LHCN-M2 (cell line): Measurements from ENCODE around the gene WNT6. TPM values are rescaled to one million over a fixed set of nuclear protein-coding genes. Genes with fewer than 3 reads are reported as not detected.
A peak's percentile ranks its signal among the peaks of the same experiment; 100 is the strongest.

Experiments used
- DNase-seq: peaks from one replicate; pipeline ENCODE4 v3.0.0-alpha.2; 2012; ENCODE audit warnings: low read depth
- total RNA-seq: library from RNA; depleted of rRNA; stranded (reverse); fragments of >200 nt; gene quantifications from 2 replicates; pipeline ENCODE4 v1.2.3, GENCODE V29; 2014

Gene WNT6
- total RNA-seq, 1 experiment from 2014 or later: 0.23 TPM

- no peak for DNase-seq
These were observed 2.1 kb upstream of the WNT6 start for GRCh38 chr2:218857371-218858137.

DNA sequence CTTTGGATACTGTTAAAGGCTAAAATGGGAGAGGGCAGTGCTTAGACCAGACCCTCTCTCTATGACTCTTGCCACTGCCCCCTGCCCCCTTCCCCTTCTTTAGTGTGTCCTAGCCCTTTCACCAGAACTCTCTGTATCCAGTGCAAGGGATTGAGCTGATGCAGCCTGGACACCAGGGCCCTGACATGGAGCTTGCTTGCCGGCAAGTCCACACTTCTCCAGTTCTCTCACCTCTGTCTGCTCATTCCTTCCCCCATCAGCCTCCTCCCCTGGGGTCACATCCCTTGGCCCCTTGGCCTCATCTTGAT lies 1.5 kb upstream of the WNT6 start:
- no peak for DNase-seq

GRCh38 chr2:218858671-218859555 lies 692 bp upstream of the WNT6 start:
- DNase-seq: no peak

DNA sequence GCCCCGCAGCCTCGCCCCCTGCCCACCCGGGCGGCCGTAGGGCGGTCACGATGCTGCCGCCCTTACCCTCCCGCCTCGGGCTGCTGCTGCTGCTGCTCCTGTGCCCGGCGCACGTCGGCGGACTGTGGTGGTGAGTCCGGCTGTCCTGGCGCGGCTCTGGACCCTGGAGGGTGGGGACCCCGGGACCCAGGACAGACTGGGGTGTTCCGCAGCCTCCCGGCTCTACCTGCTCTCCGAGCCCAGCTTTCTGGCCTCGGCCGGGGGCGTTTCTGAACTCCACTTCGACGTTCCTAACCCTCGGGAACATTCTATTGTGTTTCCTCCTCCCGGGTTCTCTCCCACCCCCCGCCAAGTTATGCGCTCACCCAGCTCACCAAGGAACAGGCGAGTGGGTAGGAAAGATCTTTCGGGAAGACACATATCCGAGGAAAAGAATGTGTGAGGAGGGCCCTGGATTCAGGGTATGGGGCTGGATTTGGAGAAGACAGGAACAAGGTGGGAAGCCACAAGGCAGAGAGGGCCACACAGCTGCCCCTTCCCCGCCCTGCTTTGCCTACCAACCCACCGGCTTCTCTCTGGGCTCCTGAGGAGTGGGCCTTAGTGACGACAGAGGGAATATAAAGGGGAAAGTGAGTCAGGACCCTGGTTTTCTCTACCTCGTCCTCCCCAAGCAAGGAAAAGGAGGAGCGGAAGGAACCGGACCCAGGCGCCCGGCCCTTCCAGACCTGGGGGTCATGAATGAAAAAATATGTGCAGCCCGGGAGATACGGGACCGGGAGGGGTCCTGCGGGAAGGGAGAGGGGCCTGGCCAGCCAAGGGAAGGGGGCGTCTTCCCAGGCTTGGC lies 605 bp downstream of the WNT6 start:
- DNase-seq: no peak

GRCh38 chr2:218860950-218861381 lies 1.4 kb downstream of the WNT6 start:
- DNase-seq: peak; percentile 78

DNA sequence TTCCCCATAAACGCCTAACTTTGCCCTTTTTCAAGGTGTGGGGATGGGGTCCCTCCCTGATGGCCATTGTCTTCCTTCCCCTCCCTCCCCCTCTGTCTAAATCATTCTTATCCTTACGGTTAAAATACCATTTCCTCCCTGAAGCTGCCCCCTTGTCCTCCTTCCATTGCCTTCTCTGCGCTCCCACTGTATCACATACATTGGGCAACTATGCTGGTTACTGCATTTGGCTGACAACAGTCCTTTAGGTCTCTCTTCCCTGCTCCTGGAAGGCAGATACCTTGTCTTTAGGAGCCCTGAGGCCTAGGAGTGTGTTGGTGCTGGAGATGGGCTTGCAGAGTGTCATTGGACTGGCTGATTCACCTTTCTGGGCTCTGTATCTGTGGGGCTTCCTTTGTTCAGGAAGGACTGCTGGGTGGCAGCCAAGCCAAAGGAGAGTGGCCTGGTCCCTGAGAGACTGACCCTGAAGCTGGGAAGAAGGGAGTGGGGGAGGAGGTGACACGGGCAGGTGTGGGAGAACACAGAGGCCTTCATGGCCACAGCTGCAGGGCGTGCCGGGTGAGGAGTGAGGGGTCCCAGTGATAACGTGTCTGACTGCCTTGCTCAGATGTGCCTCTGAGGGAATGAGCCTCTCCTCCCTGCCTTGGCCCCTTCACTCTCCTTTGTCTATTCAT lies 2.2 kb downstream of the WNT6 start:
- DNase-seq: no peak

- DNase-seq: no peak
These were observed 3.5 kb downstream of the WNT6 start for GRCh38 chr2:218863021-218863520.

- no peak for DNase-seq
These were observed 5.8 kb downstream of the WNT6 start for GRCh38 chr2:218865396-218865795.

DNA sequence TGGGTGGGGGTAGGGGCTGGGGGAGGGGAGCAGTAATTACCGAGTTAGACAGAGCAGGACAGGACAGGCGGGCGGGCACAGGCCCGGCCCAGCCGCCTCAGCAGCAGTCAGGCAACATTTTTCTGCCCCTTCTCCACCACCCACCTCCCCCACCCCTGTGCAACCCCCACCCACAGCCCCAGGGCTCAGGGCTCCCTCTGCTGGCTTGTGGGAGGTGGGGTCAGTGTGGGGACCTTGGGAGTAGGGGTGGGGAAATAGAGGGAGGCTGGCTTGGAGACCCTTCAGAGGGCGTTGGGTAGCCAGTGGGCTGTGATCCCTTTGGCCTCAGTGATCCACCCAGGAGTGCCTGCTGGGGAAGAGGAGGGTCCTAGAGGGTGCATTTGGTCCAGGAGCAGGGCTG lies 6.4 kb downstream of the WNT6 start:
- DNase-seq: no peak

- DNase-seq: no peak
These were observed 8.3 kb downstream of the WNT6 start for GRCh38 chr2:218867900-218868299.

- no peak for DNase-seq
These were observed 9.5 kb downstream of the WNT6 start for GRCh38 chr2:218869064-218869463.

GRCh38 chr2:218870984-218871344 lies 11.4 kb downstream of the WNT6 start:
- DNase-seq: no peak

- no peak for DNase-seq
These were observed 12.0 kb downstream of the WNT6 start for GRCh38 chr2:218871345-218872302.

- no peak for DNase-seq
These were observed 13.2 kb downstream of the WNT6 start for GRCh38 chr2:218872645-218873358.

GRCh38 chr2:218873359-218874194 lies 14.0 kb downstream of the WNT6 start:
- no peak for DNase-seq

DNA sequence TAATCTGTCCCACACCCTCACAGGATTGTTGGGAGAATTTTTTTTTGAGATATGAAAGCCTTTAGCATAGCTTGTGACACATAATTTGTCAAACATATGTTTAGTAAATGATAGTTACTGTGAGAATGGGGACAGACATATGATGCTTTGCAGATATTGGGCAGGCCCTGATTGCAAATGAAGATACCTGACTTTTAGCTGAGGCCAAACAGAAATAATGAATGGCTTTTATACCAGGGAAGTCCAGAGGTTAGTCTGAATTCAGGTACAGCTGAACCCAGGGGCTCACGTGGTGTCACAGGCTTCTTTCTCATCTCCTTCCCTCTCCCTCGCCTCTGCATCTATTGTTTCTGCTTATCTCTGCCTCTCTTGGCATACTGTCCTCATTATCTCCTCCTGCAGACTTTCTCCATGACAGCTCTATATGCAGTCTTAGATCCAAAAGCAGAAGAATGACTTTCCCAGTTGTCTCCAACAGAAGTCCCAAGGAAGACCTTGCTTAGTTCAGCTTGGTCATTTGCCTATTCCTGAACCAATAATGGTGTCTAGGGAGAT lies 16.2 kb downstream of the WNT6 start:
- DNase-seq: no peak

- peak; percentile 62 for DNase-seq
These were observed 17.1 kb downstream of the WNT6 start for GRCh38 chr2:218876562-218877219.

GRCh38 chr2:218877331-218877730 lies 17.7 kb downstream of the WNT6 start:
- no peak for DNase-seq
